GM18909 (cell line): Measurements from ENCODE around the gene ZDHHC18.

Source experiments
- ATAC-seq: cut with Tn5 transposase; IDR thresholded peaks from one replicate; pipeline ENCODE4 v1.9.1; 2021; ENCODE audit warnings: mild to moderate bottlenecking; ENCODE audit not compliant: unreplicated experiment, poor library complexity

Gene ZDHHC18

DNA sequence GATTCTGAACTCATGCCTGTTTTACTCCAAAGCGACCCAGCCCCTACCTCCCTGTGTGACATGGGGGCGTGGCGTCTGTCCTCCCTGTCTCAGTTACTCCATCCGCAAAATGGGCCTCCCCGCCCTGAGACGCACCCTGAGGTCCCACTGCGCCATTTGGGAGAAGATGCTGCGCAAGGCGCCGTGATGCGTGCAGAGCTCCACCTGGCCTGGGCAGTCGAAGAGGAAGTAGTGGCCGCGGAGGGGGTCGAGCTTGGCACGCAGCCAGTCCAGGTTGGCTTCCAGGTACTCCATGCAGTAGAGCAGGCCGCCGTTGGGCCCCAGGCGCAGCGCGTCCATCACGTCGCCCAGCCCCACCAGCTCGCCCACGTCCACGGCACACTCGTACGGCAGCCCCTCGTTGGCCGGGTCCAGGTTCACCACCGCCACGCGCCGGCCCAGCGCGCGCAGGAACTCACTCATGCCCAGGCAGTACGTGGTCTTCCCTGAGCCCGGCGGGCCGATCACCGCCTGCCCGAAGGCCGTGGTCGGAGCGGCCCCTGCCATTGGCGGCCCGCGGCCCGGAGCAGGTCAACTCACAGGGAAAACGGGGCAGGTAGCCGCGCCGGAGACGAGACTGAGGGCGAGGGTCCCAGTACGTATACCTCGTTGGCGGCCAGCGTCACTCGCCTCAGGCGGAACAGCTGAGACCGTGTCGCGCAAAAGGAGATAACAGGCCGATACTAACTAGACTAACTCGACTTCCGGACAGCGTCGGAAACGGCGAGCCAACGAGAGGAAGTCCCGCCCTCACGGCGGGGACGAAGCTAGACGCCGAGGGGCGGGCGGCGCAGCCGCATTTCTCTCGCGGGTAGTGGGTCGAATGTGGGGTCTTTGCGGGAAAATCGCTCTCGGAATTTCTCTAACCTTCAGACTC lies 63.3 kb downstream of the ZDHHC18 start, which contains the start of gene GPN2:
TSS of gene GPN2 (minus strand) at position 733 of the 916 bp plus-strand sequence. CDS start at position 546, 187 bp downstream.
- ATAC-seq, result peak; percentile 83

GRCh38 chr1:26890467-26890796 lies 63.9 kb downstream of the ZDHHC18 start:
- peak; percentile 31 for ATAC-seq

GRCh38 chr1:26894263-26894662 lies 67.8 kb downstream of the ZDHHC18 start:
- ATAC-seq, result no peak

DNA sequence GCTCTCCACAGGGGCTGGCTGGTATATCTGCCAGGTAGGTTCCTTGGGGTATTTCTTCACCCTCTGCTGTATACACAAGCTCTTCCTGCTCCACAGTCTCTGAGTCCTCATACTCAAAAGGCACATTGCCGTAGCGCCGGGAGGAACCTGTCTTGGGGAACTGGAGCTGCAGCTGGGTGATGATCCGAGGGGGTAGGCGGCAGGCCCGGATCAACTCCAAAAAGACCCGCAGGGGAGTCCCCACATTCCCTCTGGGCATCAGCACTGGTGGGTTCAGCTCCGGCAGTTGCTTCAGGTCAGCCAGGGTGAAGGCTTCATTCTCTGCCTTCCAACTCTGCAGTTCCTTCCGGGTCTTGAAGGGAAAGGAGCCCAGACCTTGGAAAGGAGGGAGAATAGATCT lies 70.9 kb downstream of the ZDHHC18 start:
- ATAC-seq, result no peak

DNA sequence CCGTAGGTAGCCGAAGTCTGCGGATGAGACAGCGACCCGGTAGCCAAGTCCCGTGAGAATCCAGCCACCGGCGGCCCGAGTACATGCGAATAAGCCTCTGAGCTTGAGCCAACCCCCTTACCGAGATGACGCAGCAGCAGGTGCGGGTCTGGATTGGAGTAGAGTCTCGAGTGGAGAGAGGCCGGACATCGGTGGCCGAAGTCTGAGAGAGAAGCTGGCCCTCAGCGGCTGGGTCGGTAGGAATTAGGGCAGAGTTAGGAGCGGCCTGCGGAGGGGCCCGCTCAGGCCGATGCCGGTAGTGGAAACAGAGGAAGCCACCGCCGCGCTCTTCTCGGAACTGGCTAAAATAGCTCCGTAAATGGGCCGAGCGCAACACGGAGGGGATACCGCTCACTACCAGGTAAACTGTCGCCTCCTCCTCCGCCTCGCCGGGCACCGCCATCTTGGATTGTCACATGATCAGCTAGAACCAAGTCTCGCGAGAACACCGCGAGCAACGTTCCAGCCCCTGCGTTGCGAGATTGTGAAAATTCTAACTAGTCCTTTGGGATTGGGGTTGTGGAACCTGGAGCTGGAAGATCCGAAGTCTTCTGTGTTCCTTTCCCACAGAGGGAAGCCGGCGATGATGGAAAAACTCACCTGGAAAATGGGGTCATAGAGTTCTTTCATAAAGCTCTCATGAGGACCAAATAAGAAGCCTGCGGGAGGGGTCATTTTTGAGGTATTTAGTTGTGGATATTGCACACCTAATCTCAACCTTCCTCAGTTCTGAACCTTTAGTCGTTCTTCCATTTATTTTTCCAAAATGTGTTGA lies 73.7 kb downstream of the ZDHHC18 start, which contains the start of gene GPATCH3:
TSS of gene GPATCH3 (minus strand) at position 467 of the 814 bp plus-strand sequence. CDS start at position 442, 25 bp downstream.
- ATAC-seq, result peak; percentile 83

GRCh38 chr1:26900815-26901511 lies 74.5 kb downstream of the ZDHHC18 start:
- no peak for ATAC-seq
